Stimulated activated CD8-positive, alpha-beta memory T cell treated with anti-CD3 and anti-CD28 coated beads, Interleukin-2, amount 100 ng/mL, for 1 hour (primary cell): ENCODE measurements around the gene FAM20C.
"Not testable (repeated sequence)": the region's sequence is repeated elsewhere in the genome, so short reads cannot be mapped to it uniquely, and the experiment has no call there.

ENCODE experiments used
- DNase-seq, 2 donors: peaks; one replicate each; pipeline ENCODE4 v3.0.0-alpha.2; 2020; ENCODE audit warnings: low read depth in 2 of 2

Gene FAM20C

DNA sequence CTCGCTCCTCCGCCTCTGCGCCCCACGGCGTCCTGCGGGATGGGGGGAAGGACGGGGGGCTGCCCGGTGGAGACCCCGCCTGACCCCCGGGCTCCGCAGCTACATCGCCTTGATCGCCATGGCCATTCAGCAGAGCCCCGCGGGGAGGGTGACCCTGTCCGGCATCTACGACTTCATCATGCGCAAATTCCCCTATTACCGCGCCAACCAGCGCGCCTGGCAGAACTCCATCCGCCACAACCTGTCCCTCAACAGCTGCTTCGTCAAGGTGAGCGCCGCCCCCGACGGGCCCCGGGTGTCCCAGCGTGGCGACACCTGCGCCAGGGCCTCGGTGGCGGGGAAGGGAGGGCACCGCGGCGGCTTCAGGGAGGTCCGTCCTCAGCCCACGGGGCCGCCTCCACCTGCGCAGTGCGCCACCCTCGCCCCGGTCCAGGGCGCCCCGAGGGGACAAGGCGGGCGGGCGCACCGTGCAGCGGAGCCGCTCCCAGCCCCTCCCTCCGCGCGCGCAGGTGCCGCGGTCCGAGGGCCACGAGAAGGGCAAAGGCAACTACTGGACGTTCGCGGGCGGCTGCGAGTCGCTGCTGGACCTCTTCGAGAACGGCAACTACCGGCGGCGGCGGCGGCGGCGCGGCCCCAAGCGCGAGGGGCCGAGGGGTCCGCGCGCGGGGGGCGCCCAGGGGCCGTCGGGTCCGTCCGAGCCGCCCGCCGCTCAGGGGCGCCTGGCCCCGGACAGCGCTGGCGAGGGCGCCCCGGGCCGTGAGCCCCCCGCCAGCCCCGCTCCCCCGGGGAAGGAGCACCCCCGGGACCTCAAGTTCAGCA lies 98.4 kb downstream of the FAM20C start:
- no peak for DNase-seq

DNA sequence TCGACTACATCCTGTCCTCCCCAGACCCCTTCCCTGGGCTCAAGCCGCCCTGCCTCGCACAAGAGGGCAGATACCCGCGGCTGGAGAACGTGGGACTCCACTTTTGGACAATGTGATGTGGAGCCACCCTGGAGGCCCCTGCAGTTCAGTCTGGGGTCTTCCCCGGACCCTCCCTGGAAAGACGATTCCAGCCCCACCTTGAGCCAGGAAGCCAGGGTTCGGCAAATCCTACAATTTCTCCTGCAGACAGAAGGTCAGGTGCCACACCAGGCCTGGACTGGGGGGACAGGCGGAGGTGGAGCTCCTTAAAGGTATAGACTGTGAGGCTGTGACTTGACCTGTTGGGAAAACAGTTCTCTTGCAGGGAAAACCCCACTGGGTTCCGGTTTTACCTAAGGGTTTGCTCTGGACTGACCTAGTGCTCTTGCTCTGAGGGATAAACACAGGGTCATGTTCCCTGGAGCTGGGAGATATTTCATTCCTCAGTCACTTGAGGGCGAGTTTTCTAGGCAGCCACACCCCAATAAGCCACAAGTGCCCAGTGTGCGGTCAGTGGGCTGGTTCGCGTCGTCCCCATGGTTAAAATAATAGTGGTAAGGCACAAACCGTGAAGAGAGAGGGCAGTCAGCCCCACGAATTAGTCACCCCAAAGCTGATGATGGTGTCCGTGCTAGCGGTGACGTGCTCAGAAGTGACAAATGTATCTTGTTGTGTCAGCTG lies 99.2 kb downstream of the FAM20C start:
- no peak for DNase-seq

DNA sequence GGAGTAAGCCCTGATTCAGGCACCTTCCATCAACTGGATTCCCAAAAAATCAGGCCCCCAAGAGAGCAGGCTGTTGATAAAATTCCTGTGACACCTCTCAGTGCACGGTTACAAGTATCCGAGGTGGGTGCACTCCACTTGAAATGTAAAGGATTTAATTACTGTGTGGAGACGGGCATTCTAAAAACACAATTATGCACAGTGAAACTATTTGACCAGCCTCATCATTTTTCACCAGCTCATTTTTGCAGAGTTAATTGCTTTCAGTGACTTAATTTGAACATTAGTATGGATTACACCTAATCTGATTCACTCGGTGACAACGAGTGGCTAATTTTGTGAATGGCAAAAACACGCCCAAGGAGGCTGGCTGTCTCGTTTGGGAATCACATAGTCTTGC lies 99.9 kb downstream of the FAM20C start:
- DNase-seq = no peak

DNA sequence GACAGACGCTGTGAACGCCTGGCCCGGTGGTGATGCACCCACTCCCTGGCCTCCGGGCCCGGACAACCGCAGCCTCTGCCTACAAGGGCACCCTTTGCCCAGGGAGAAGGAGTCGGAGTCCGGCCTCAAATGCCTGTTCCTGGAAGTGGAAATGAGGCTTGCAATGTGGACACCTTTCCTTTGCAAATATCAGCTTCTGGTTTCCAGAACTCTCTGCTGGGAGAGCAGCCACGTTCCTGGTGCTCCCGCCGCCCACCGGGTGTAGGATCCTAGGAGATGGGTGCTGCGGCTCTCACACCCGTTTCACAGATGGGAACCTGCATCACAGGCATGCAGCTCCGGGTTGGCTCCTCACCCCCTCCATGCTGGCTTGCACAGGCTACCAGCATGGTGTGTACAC lies 100.5 kb downstream of the FAM20C start:
- no peak for DNase-seq

DNA sequence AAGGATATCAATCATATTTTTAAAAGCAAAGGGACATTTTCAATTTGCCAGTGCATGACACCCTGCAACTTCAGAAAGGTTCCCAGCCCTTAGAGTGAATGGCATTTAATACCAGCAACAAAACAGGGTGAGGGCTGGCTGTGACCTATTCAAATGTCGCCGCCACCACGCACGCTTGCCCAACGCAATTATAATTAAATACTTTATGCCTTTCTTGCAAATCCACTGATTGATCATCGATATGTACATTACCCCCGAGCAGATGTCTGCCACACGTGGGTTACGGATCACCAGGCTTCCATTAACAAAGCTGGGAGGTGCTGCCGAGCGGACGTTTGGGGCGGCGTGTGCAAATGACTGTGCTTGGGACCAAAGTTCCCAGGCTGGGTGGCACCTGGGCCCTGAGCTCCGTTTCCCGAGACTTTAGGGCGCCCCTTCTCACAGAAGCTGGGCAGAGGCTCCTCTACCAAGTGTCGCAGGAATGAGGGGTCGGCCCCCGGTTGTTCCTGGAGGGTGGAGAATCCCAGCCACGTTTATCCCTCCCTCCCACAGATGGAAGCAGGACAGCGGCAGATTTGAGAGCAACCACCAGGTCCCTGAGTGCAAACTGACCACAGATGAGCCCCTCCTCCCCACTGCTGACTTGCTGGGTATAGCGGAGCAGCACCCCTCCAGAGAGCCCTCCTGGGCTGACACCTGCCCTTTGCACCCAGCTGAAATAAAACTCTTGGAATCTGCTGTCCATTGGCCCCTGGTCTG lies 101.5 kb downstream of the FAM20C start:
- DNase-seq = no peak

DNA sequence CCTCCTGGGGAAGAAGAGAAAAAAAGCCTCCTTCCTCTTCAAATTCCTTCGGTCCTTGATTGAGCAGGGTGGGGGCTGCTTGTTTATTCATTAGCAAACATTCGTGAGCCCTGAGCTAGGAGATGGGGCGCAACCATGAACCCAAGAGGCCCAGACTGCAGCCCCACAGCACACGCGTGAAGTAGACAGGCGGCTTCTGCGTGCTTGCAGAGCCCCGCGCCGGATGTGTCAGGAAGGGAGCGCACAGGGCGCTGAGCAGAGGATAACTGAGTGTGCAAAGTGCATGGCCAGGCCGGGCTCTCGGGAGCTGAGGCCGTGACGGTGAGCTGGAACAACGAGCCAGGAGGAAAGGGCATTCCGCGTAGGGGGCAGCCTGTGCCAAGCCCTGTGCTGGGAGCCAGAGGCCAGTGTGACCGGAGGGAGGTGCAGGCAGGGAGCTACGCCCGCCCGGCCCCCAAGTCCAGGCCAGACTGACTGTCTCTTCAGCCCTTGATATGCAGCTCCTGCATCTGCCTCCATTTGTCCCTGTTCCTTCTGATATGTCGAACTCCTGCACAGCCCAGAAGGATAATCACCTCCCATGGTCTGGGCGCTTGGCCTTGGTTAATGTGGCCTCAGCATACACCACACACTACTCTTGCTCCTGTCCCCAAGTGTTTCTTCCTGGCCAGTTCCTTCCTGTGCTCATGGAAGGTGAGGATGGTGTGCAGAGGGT lies 102.2 kb downstream of the FAM20C start:
- DNase-seq = no peak

DNA sequence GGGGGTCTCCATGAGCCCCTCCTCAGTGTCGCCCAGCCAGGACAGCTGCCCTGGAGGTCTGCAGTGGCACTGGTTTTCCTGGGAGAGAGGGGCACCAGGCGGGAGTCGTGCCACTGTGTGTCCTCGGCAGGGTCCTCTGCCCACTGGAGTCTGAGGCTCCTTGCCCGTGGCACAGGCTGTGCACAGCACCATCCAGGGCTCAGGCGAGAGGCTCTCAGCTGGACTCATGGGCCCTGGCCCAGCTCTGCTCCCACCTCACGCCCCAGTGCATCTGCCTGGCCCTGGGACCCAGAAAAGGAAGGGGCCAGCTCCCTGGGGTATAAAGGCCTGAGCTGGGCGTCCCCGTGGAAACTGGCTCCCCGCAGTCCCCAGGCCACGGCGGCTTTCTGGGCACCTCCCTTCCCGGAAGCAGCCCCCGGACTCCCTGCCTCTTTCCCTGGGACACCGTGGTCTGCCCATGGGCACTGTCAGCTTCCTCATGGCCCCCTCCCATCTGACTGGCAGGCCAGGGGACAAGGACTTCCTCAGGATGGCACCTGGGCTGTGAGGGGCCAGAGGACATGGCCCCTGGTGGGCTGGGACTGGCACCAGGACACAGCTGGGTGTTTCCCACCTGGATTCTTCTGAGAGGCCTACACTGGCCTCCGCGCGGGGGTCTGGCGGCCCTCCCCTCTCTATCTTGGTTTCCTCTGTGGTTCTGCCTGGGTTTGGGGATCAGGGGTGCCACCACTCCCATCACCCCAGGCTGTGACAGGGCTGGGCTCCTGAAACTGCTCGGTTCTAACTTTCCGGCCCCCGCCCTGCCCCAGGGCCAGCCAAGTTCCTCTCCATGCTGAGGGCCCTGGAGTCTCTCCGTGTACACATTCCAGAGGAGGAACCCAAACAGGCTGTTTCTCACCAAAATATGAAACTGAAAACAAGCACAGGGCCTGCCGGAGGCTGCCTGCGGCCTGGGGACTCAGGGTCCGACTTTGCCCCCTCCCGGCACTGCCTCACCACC lies 103.1 kb downstream of the FAM20C start:
- DNase-seq = no peak

DNA sequence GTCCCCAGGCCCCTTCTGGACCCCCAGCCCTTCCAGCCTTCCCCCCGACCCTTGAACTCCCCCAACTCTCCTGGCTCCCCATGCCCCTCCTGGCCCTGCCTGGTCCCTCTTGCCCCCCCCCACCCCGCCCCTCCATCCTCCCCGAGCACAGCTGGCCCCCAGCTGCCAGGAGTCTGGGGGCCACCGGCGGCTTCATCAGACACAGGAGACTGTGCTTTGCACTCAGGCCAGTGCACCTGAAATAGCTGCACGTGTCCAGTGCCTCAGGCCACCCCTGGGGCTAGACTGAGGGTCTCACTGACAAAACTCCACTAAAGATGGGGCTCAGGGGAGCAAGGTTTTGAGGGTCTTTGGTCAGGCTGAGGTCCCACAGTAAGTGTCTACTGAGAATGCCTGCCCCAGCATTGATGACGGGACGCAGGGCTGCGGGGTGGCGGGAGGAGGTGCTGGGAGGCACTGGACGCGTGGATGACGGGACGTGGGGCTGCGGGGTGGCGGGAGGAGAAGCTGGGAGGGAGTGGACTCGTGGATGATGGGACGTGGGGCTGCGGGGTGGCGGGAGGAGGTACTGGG lies 104.1 kb downstream of the FAM20C start:
- no peak for DNase-seq

DNA sequence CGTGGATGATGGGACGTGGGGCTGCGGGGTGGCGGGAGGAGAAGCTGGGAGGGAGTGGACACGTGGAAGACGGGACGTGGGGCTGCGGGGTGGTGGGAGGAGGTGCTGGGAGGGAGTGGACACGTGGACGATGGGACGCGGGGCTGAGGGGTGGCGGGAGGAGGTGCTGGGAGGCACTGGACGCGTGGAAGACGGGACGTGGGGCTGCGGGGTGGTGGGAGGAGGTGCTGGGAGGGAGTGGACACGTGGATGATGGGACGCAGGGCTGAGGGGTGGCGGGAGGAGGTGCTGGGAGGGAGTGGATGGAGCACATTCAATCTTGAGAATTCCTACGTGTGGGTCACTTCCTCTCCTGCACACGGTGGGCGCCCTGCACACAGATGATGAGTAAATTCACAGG lies 104.8 kb downstream of the FAM20C start:
- not testable (repeated sequence) for DNase-seq

DNA sequence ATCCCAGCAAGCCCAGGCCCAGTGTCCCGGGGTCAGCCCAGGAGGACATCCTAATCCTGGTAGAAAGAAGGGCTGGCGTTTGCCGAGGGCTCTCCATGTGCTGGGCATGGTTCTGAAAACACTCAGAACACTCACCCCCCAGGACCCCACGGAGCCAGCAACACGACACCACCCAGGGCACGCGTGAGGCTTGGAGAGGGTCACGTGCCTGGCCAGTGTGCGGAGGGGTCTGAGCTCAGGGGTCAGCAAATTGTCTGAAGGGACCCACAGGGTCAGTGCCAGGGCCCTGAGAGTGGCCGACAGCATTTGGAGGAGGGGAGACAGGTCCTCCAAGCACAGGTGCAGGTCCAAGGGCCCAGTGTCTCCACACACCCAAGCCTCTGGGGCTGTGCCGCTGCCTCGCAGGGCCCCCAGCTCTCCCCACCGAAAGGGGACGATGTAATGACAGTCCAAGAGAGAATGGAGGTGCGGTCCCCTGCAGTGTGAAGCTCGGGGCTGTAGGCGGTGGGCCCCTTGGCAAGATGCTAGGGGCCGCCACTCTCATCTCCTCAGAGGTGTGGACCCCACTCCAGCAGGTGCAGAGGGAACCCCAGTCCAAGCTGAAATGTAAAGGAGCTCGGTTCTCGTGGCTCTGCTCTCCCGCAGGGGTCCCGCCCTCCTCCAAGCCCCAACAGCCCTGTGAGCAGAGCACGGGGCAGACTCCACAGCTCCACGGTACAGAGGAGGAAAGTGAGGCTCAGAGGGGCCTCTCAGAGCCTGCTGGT lies 105.4 kb downstream of the FAM20C start:
- DNase-seq = no peak

DNA sequence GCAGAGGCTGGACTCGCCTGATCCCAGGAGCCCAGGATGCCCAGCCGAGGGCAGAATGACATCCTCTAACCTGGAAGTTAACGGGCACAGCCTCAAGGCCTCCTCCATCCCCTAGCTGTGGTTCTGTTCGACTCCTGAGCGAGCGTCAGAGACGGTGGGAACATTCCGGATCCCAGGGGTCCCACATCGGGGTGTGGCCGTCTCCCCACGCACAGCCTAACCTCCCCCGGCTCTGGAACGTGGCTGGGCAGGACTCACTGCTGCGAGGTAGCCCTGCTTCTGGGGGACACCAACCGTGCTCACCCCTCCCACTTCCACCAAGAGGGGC lies 106.0 kb downstream of the FAM20C start:
- no peak for DNase-seq

DNA sequence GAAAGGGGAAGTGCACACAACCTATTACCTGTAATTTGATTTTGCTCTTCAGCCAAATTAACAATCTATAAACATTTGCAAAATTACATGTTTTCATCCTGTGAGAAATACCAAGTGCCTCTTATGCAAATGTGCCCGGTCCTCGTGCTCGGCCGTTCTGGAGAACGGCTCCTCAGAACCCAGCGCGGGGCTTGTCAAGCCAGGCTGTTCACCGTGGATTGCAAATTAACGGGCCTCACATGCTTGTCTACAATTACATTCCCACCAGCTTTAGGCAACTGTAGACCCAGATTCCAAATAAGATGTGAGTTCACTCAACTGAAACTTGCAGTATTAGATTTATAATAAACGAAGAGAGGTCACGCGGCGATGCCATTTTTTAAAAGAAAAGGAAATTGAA lies 106.4 kb downstream of the FAM20C start:
- DNase-seq = no peak

DNA sequence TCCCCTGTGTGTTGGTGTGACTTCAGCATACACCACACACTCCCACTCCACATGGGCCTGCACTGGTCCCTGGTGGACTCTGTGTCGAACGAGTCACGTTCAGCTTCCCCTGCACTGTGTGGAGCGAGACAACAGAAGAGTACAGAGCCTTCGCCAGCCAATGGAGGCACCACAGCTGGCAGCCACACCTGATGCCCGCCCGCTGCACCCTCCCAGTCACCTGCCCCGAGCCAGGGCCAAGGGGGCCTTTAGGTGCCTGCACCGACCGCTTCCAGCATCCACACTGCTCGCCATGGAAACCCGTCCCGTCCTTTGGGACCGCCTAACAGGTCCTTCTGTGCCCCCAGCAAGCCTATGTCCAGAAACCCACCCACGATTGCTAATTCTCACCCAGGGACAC lies 106.8 kb downstream of the FAM20C start:
- DNase-seq = no peak

DNA sequence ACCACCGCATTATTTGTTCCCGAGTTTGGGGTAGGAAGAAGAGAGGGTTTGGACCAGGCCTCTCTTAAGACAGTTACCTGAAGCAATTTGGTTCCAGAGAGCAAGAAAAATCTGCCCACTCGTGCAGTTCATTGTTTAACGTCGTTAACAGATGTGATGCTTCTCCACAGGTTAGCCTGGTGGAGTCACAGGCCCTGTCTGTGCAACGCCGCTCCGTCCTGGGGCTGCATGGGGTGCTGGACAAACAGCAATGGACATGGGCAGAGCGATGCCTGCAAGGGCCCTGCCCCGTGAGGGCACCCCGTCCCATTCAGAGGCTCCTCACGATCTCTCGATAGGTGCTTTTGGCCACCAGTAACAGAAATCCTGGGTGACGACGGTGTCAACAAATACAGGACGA lies 107.3 kb downstream of the FAM20C start:
- DNase-seq = no peak

DNA sequence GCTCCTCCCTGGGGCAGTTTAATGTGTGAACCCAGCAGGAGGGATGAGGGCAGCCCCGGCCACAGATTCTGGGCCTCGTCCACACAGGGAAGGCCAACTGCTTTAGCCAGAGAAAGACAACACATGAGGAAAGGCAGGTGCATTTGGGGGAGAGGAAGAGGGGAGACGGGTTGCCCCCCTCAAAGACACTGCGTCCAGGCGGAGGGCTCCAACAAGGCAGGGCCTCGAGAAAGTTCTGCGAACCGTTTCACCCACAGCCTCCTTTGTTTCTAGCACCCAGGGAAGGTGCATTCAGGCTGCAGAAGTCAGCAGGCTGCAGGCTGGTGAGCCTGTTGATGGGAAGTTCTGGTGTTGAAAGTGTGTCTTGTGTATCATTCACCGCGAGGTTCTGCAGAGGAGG lies 107.7 kb downstream of the FAM20C start:
- no peak for DNase-seq

DNA sequence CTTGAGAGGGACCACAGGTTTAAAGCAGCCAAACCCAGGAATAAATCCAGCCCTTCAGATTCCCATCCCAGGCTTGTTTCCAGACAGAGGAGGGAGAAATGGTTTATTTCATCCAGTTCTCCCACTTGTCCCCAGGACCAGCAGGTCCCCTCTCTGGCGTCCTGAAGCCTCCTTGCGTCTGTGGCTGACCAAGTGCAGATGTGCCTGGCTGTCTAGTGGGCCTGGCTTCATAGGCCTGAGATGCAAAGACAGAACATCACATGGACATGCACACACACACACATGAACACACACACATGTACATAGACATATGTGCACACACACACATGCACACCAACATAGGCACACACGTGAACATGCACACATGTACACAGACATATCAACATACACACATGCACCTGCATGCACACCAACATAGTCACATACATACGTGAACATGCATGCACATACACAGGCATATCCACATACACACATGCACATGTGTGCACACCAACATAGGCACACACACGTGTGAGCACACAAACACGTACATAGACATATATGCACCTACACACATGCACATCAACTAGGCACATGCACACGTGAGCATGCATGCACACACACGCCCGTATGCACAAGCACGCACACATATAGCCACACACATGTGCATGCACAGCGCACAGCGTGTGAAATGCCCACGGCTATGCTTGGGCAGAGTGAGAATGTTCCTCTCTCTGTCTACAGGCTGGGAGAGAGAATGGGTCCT lies 108.3 kb downstream of the FAM20C start:
- DNase-seq = no peak

DNA sequence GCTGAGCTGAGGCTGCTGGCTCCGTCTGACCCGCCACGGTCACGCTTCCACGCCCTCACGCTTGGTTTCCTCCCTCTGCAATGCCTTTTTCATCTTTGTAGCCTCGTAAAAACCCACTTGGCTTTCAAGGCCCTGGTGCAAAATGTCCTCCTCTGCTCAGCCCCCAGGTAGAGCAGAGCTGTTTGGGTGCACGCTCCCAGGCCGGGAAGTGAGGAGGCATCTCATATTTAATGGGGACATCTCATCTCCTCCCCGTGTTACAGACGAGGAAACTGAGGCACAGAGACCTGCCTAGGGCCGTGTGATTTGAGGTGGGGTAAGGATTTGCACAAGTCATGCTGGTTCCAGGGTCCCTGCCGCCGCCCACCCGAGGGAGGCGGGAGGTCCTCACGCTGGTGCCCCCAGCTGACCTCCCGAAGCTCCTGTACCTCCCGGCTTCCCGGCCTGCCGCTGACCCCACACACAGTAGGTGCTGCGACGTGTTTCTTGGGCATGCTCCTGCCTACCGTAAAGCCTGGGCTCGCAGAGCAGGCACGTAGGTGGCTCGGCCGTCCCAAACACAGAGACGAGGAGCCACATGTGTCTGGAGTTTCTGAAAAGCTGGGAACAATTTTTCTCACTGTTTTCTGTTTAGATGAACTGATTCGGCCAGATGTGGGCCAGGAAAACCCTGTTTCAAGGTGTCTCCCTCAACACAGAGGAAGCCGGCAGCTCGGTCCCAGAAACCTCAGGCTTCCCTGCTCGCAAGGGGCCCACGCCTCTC lies 109.1 kb downstream of the FAM20C start:
- no peak for DNase-seq
